SH-SY5Y (cell line): Measurements from ENCODE around the gene SYAP1.
A peak's percentile ranks its signal among the peaks of the same experiment; 100 is the strongest.

ENCODE experiments used
- GATA2 ChIP-seq: IDR thresholded peaks from 2 replicates; pipeline ENCODE4 v1.6.1; 2011; ENCODE audit warnings: mild to moderate bottlenecking, low read depth, low read length
- GATA3 ChIP-seq: IDR thresholded peaks from 2 replicates; pipeline ENCODE4 v1.6.1; 2011; ENCODE audit warnings: low read depth, mild to moderate bottlenecking, low read length, moderate library complexity

SYAP1 gene, protein sequence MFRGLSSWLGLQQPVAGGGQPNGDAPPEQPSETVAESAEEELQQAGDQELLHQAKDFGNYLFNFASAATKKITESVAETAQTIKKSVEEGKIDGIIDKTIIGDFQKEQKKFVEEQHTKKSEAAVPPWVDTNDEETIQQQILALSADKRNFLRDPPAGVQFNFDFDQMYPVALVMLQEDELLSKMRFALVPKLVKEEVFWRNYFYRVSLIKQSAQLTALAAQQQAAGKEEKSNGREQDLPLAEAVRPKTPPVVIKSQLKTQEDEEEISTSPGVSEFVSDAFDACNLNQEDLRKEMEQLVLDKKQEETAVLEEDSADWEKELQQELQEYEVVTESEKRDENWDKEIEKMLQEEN

DNA sequence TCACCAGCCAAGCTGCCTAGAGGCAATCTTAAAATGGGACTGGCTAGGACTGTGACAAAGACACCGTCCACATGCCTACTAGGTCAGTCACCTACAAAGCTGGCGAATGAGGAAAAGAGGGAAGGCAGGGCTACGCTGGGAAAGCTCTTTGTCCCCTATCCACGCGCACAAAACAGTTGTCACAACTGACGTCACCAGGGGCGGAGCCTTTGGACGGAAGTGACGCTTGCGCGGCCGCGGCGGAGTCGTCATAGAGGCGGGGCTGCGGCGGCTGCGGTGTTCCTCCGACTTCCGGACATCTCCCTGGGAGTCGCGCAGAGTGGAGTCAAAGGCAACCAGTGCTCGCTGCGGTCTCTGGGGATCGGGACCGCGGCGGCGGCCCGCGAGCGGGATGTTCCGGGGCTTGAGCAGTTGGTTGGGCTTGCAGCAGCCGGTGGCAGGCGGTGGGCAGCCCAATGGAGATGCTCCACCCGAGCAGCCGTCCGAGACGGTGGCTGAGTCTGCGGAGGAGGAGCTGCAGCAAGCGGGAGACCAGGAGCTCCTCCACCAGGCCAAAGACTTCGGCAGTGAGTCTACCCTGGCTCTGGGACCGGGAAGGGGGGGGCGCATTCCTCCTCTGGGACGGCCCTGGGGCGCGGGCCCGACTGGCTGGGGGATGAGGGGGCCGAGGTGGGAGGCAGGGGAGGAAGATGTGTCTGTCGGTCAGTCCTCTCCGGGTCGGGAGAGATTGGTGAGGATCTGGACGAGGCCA, at the start of gene SYAP1:
TSS of gene SYAP1 (plus strand) at position 279 of the 751 bp plus-strand sequence. CDS start at position 392, 113 bp downstream.
- TF ChIP-seq GATA3 (no peak), GATA2 (no peak)

DNA sequence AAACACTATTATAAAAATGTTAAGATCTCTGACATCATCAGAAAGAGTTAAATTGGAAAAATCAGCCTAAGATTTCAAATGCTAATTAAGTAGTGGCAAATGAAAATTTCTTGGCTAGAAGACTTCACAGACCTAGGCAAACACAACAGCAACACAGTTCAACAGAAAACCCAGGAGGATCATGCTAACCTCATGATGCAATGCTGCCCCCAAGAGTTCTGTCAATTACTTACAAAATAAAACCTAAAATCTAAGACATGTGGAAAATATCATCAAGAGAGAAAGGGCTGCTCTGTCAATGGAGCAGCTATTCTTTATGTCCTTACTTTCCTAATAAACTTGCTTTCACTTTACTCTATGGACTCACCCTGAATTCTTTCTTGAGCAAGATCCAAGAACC, 48.4 kb upstream of the SYAP1 start:
- no peak for TF ChIP-seq GATA3
- no peak for TF ChIP-seq GATA2

DNA sequence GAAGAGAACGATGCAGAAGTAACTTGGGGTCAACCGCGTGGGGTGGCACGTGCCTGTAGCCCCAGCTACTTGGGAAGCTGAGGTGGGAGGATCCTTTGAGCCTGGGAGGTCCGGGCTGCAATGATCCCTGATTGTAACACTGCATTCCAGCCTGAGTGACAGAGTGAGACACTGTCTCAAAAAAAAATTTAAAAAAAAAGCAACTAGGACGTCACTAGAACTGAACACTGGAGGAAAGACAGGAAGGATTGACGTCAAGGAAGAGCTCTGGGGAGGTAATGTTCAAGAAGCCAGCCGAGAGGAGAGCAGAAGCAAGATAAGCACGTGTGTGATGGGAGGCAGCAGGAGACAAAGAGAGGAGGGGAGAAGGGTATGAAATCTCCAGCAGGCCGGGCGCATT, 40.7 kb upstream of the SYAP1 start:
- TF ChIP-seq GATA3 (no peak), GATA2 (no peak)

DNA sequence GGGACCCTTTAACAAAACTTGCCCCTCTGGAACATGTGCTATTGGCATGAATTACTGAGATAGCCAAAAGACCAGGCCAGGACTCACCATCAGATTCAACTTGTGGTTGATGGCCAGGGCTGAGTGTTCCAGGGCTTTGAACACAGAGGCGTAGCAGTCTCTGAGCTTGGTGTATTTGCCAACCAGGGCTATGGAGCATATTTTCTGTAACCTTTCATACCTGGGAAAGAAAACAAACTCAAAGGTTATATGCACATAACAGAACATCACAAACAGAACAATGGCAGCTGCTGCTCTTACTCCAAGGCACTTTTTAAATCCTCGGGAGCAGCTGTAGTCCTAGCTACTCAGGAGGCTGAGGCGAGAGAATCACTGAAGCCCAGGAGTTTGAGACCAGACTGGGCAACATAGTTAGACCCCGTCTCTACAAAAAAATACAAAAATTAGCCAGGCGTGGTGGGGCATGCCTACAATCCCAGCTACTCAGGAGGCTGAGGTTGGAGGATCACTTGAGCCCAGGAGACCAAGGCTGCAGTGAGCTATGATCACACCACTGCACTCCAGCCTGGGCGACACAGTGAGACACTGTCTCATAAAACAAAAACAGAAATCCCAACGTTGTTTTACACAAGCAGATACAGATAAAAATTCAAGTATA, 36.3 kb upstream of the SYAP1 start:
- TF ChIP-seq GATA3 (no peak), GATA2 (no peak)

DNA sequence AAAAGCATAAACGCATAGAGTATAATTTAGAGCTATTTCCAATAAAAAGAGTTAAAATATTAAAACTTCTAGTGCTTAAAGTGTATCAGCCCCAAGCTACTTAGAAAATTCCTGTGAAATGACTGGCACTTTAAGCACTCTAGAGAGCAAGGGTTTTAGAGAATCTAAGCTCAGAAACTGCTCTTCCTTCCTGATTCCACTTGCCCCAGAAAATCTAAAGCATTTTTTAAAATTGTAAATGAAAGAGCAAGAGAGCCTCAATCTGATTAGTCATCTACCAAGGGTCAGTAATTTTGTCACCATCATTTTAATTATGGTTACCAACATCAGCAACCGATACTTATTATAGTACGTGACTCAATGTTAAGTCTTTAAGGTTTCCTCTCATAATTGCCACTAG, 31.9 kb upstream of the SYAP1 start:
- TF ChIP-seq GATA3 (no peak), GATA2 (no peak)

DNA sequence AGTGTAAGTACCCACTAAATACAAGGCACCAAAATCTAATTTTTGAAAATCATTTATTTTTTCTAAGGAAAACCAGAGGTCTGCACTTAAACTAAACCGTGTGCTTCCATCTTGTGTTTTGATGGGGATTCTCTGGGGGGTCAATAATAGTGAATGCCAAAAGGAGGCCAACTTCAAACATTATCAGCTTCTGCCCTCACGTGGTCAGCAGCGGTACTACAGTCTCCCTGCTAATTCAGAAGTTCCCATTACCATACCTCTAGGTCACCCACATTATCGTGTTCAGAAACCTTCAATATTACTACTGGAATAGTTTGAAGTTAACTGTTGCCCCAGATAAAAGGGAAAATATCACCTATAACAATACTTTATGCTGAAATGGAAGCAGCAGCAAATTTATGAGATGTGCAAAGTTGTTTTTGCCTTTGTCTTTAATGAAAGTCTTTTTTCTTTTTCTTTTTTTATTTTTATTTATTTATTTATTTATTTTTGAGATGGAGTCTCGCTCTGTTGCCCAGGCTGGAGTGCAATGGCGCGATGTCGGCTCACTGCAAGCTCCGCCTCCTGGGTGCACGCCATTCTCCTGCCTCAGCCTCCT, 24.2 kb upstream of the SYAP1 start:
- TF ChIP-seq GATA2 (no peak), GATA3 (no peak)

DNA sequence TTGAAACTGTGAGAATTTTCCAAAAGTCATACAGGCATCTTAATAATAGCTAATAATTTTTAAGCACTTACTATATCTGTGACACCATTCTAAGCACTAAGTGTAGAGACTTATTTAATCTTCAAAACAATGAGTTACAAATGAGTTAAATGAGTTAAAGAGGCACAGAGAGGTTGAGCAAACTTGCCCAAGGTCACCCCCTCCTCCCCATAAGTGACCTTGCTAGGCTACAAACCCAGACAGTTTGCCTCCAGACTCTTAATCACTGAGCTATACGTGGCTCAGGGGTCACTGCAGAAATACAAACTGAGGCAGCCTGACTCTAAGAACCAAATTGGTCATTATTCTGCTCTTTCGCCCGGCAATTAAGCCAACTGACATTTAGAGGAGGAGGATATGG, 22.5 kb upstream of the SYAP1 start:
- TF ChIP-seq GATA3 = no peak
- TF ChIP-seq GATA2 = no peak

DNA sequence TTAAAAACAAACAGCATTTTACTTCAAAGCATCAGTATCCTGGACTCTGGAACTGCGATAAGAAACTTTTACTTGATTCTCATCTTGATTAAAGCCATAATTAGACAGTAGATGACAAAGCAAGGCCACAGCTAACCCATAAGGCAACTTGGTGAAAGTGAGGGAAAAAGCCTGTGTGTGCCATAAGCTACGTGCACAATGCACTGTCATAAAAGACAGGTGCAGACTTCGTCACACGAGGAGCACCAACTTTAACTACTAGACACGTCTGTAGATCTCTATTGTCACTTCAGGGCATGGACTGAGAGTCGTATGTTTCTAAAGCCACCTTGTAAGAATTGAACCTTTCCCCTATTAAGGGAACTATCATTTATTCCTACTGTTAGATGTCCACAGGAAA, 20.0 kb upstream of the SYAP1 start:
- no peak for TF ChIP-seq GATA3
- TF ChIP-seq GATA2 = no peak

DNA sequence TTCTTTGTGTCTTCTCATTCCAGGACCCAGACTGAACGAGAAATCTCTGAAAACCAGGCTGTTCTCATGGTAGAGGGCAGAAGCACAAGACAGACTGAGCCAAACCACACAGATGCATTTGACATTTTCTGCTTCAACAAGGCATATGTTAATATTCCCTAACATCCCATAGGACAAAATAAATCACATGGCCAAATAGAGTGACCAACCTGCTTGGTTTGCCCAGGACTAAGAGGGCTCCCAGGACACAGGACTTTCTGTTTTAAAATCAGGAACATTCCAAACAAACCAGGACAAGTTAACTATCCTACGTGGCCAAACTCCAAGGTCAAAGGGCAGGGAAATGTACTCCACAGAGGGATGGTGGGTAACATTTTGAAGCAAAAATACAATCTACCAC, 18.7 kb upstream of the SYAP1 start:
- TF ChIP-seq GATA2 (no peak), GATA3 (no peak)

DNA sequence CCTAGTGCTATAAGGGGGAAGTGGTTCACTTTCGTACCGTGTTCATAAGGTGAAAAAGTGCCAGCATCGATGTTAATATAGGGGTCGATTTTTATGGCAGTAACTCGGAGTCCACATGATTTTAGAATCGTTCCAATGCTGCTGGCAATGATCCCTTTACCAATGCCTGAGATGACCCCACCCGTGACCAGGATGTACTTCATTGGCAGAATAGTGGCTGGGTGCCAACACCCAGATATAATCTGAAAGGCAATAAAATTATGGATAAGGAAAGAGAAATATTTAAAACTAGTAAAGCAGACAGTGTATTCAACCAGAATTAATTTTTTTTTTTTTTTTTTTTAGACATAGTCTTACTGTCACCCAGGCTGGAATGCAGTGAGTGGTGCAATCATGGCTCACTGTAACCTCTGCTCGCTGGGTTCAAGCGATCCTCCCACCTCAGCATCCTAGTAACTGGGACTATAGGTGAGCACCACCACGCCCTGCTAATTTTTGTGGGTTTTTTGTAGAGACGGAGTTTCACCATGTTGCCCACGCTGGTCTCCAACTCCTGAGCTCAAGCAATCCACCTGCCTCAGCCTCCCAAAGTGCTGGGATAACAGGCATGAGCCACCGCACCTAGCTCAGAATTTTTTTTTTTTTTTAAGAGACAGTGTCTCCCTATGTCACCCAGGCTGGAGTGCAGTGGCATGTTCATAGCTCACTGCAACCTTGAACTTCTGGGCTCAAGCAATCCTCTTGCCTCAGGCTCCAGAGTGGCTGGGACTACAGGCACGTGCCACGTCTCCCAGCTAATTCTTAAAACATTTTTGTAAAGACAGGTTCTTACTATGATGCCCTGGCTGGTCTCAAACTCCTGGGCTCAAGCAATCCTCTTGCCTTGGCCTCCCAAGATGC, 16.5 kb upstream of the SYAP1 start:
- TF ChIP-seq GATA2 = no peak
- TF ChIP-seq GATA3 = no peak

DNA sequence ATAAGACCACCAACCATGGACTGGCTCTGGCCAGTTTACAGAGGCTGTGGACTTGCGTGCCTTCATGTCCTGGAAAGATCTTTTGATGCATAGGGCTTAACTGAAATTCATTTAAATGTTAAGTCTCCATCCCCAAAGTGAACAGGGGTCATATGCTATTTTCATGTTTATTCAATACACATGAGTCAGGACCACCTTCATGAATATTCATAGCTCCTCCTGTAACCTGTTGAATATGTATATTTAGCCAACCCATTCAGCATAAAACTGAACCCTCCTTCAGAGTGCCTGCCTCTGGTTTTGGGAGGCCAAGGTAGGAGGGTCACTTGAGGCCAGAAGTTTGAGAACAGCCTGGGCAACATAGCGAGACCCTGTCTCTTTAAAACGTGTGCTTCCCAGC, 14.0 kb upstream of the SYAP1 start:
- TF ChIP-seq GATA2 (no peak), GATA3 (no peak)

DNA sequence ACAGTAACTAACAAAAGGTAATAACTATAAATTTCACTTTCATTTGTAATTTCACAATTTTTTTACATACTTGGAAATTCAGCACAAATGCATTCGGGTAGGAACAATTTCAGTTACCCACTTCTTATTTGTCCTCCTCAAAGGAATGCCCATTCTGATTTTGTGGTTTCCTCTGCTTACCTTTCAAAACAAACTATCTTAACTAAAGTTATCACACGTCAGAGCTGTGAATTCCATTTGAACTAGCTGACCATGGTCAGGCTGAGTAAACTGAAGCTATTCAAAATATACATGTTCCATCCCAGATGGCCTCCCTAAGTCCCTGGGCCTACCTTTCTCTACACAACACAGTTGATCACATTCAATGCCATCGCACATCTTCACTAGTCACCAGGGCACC, 11.4 kb upstream of the SYAP1 start:
- TF ChIP-seq GATA2 (no peak), GATA3 (no peak)

DNA sequence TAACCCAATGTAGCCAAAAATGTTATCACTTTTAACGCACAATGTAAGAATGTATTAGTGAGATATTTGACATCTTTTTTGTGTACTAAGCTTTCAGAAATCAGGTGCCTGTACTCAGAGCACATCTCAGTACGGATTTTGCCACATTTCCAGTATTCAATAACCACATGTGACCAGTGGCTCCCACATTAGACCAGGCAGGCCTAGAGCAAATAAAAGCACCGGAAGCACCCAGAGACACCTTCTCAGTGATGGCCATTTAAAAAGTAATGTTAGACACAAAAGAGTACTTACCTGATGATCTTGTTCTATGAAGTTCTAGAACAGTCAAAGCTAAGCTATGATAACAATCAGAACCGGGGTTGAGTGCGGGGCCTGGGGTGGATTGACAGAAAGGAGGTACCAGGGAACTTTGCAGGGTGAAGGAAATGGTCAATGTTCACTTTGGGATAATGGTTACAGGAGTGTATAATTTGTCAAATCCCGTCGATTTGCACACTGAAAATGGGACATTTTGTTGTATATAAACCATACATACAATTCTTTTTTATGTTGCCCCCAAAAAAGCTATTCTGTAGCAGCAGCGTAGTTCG, 8.1 kb upstream of the SYAP1 start:
- peak; percentile 65 for TF ChIP-seq GATA2
- no peak for TF ChIP-seq GATA3
